VCaP (cell line): ENCODE data around the gene ACSS2.

Source experiments
- H3K27ac ChIP-seq: fragments of 450-650 bp; 2 replicates; pipeline ENCODE4 v1.5.1; 2017
- TF ChIP-seq, protein P1 (sequence below): fragments of 450-650 bp; conservative IDR thresholded peaks from 2 replicates; pipeline ENCODE4 v1.5.1; 2017; ENCODE audit warnings: mild to moderate bottlenecking, moderate library complexity

ACSS2 gene

DNA sequence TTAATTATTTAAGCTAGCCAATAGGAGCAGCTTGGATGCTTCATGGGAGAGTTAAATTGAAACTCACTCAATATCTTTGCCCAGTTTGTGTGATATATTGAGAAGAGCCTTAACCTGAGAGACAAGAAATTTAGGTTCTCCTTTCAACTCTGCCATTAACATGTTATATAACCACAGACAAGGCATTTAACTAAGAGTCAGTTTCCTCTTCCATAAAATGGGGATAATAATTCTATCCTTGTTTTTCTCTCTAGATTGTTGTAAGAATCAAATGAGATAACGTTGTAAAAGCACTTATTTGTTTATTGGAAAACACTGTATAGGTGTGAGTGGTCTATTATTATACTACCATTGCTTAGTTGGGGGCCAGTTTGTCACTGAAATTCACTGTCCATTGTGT, 7.8 kb downstream of the ACSS2 start:
- TF ChIP-seq, protein P1, sequence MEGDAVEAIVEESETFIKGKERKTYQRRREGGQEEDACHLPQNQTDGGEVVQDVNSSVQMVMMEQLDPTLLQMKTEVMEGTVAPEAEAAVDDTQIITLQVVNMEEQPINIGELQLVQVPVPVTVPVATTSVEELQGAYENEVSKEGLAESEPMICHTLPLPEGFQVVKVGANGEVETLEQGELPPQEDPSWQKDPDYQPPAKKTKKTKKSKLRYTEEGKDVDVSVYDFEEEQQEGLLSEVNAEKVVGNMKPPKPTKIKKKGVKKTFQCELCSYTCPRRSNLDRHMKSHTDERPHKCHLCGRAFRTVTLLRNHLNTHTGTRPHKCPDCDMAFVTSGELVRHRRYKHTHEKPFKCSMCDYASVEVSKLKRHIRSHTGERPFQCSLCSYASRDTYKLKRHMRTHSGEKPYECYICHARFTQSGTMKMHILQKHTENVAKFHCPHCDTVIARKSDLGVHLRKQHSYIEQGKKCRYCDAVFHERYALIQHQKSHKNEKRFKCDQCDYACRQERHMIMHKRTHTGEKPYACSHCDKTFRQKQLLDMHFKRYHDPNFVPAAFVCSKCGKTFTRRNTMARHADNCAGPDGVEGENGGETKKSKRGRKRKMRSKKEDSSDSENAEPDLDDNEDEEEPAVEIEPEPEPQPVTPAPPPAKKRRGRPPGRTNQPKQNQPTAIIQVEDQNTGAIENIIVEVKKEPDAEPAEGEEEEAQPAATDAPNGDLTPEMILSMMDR: no peak
- H3K27ac ChIP-seq: 0 out of 2 replicates have a peak overlapping the region, but pooled peaks have one; percentile 55

DNA sequence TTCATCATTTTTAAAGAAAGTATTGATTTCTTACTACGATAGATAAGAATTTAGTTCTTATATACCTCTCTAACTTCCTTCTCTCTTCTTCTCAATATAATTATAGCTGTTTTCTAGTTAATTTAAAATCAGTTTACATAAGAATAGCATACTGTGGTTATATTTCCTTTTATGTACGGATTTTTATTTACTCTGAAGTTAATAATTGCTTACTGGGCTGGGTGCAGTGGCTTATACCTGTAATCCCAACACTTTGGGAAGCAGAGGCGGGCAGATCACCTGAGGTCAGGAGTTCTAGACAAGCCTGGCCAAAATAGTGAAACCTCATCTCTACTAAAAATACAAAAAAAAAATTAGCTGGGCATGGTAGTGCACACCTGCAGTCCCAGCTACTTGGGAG, 9.7 kb downstream of the ACSS2 start:
- TF ChIP-seq, protein P1: no peak
- H3K27ac ChIP-seq: peak overlapping the region; percentile 55

DNA sequence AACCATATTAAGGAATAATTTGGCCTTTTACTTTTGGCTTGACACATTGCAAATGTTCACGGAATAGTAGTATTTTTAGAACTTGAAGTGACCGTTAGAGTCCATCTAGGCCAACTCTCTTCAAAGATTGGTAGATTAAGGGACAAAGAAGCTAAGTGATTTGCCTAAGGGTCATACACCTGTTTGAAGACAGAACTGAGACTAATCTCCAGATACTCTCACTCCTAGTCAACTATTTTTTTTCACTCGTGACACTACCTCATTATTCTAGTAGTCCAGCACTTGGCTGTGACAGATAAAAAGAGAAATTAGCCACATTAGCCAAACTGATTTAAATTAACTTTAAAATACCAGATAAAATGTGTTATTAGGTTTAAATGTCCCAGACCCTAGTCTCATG, 10.6 kb downstream of the ACSS2 start:
- H3K27ac ChIP-seq: peak overlapping the region; percentile 55; the same call in 1 of the 2 replicates
- TF ChIP-seq, protein P1: no peak

DNA sequence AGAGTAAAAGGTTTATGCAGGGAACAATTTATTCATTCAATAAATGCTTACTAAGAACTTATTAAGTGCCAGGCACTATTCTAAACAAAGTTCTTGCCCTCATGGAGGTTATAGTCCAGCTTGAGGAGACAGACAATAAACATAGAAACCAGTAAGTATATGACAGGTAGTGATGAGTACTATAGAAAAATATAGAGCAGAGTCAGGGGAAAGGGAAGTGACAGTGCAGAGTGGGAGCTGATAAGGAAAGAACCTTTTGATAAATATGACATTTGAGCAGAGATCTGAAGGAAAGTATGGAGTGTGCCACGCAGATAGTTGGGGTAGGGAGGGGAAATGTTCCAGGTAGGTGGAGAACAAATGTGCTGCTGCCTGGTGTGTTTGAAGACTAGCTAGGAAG, 12.1 kb downstream of the ACSS2 start:
- H3K27ac ChIP-seq: no peak overlapping the region
- TF ChIP-seq, protein P1: no peak

DNA sequence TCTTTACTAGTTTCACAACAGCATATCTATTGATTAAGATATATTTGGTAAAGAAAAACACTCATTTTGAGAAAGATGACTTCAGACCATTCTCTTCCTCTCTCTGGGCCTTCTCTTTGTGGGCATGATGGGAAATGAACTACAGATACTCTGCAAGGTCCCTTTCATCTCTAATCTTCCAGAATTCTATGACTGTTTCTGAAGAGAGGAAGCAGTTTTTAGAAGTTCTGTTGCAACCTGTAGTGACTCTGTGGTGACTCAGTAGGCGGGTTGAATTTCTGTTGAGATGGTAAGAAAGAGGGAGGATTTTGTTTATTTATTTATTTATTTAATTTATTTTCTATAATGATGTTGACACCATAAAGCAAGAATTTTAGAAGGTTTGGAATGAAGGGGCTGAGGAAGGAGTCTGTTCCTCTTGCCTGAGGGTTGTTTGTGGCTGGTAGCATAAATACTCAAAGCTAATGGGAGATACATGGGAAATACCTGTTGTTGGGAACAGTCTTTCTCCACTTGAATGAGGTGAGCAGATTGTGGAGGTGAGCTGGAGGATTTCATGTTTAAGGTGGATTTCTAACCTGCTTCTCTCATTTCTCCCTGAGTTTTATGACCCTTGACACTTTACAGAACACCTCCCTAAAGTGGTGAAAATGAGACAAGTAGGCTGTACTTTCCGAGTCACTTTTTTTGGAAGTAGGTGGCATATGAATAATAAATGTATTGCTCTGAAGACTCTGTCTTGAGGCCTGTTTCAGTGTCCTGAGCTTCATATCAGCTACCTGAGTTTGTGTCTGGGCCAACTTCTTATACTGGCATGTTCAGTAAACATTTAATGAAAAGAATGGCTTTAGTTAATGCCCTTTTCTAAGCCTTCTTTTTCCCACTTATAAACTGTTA, 15.0 kb downstream of the ACSS2 start:
- no peak overlapping the region for H3K27ac ChIP-seq
- TF ChIP-seq, protein P1: no peak

DNA sequence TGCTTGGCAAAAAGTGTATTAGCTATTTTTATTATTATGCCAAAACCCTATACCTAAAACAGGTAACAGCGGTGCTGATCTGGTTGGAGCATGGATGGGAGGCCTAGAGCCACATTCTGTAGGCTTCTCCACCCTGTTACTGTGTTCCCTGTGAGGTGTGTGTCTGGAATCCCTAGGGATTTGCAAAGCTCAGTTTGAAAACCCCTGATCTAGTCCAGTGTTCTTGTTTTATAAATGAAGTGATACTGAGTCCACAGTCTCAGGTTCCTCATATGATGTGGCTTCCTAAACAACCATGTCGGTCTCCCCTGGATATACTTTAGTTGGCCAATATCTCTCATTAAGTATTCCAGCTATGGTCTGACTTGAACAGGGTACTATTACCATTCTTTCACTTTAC, 16.3 kb downstream of the ACSS2 start:
- H3K27ac ChIP-seq: no peak overlapping the region
- TF ChIP-seq, protein P1: no peak

DNA sequence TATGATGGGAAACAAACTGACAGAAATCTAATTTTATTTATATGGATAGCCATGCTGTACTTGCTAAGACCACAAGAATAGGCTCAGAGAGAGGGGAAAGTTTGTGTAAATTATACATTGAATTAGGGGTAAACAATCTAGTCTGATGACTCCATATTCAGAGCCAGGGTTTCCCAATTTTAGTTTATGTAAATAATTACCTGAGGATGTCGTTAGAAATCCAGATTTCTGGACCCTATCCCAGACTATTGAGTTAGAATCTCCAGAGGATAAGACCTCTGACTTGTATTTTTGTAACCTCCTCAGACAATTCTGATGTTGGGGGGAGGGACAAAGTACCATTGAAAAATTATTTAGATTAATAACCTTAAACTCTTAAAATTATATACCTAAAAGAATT, 18.3 kb downstream of the ACSS2 start:
- TF ChIP-seq, protein P1: no peak

More for the DNA sequence above, 18.3 kb downstream of the ACSS2 start:
- H3K27ac ChIP-seq: no peak overlapping the region
